PC-9 (cell line): ENCODE measurements around the gene PEX11A. TPM values are rescaled to one million over a fixed set of nuclear protein-coding genes. Genes with fewer than 3 reads are reported as not detected.

Source experiments
- BruUV-seq: library from RNA; stranded (reverse); fragments of 400-500 nt; replicated peaks from 2 replicates; lab custom pipeline; 2021; lab: Mats Ljungman, UMichigan
- CTCF ChIA-PET: fragments of 300-600 bp; sonication (Branson Sonifier 250); formaldehyde crosslinking; loops from one replicate; lab custom pipeline; 2022; ENCODE audit warnings: antibody characterized with exemption; lab: Charles Lee
- POLR2A ChIA-PET: fragments of 300-600 bp; sonication (Branson Sonifier 250); formaldehyde crosslinking; loops from one replicate; lab custom pipeline; 2022; ENCODE audit warnings: antibody characterized with exemption; ENCODE audit not compliant: unreplicated experiment; lab: Charles Lee
- DNase-seq, 2 experiments: peaks; one replicate each; pipeline versions ENCODE4 v3.0.0 to v3.0.0-alpha.2; 2015 to 2022; ENCODE audit warnings: mixed read lengths in 1 of 2
- H2AFZ ChIP-seq: fragments of 200-600 bp; sonication (generic); 2 replicates; pipeline ENCODE4 v1.8.1; 2017; ENCODE audit warnings: antibody characterized with exemption
- H3F3A ChIP-seq: fragments of 200-600 bp; sonication (generic); 2 replicates; pipeline ENCODE4 v1.8.1; 2017; ENCODE audit warnings: antibody characterized with exemption, mild to moderate bottlenecking, low read depth; ENCODE audit not compliant: insufficient read depth
- H3K27ac ChIP-seq: fragments of 200-600 bp; sonication (generic); 2 replicates; pipeline ENCODE4 v1.6.1; 2016; ENCODE audit warnings: mixed run types
- H3K27me3 ChIP-seq: fragments of 200-600 bp; sonication (generic); 2 replicates; pipeline ENCODE4 v1.6.1; 2016; ENCODE audit warnings: low read depth, mixed run types; ENCODE audit not compliant: insufficient read depth
- H3K36me3 ChIP-seq: fragments of 200-600 bp; sonication (generic); 2 replicates; pipeline ENCODE4 v1.6.1; 2016; ENCODE audit warnings: low read depth, mixed run types
- H3K4me1 ChIP-seq: fragments of 200-600 bp; sonication (generic); replicated peaks from 2 replicates; pipeline ENCODE4 v1.6.1; 2016; ENCODE audit warnings: mixed run types; ENCODE audit not compliant: insufficient read depth
- H3K4me2 ChIP-seq: fragments of 200-600 bp; sonication (generic); 2 replicates; pipeline ENCODE4 v1.6.1; 2017; ENCODE audit warnings: mixed run types
- H3K4me3 ChIP-seq: fragments of 200-600 bp; sonication (generic); 2 replicates; pipeline ENCODE4 v1.6.1; 2016; ENCODE audit warnings: mixed run types
- H3K79me2 ChIP-seq: fragments of 200-600 bp; sonication (generic); 2 replicates; pipeline ENCODE4 v1.6.1; 2017; ENCODE audit warnings: low read depth, mixed run types
- H3K9me2 ChIP-seq: fragments of 200-600 bp; sonication (generic); 2 replicates; pipeline ENCODE4 v1.8.1; 2017; ENCODE audit warnings: mild to moderate bottlenecking; ENCODE audit not compliant: insufficient read depth
- H3K9me3 ChIP-seq: fragments of 200-600 bp; sonication (generic); 2 replicates; pipeline ENCODE4 v1.8.1; 2016; ENCODE audit warnings: low read depth; ENCODE audit not compliant: insufficient read depth
- H4K20me1 ChIP-seq: fragments of 200-600 bp; sonication (generic); 2 replicates; pipeline ENCODE4 v1.8.1; 2017; ENCODE audit not compliant: insufficient read depth
- CTCF ChIP-seq: fragments of 200-600 bp; sonication (generic); conservative IDR thresholded peaks from 2 replicates; pipeline ENCODE4 v1.6.1; 2017; ENCODE audit warnings: mixed run types, antibody characterized with exemption, mild to moderate bottlenecking, moderate library complexity
- EZH2 ChIP-seq: fragments of 200-600 bp; sonication (generic); IDR thresholded peaks from 2 replicates; pipeline ENCODE4 v1.8.0; 2017; ENCODE audit warnings: antibody characterized with exemption, low read depth
- intact Hi-C: fragments of 100-400 bp; cut with micrococcal nuclease; formaldehyde crosslinking; loops from one replicate; pipeline ENCODE4 v1.10.0; 2022; ENCODE audit not compliant: unreplicated experiment
- total RNA-seq: library from RNA; stranded (reverse); gene quantifications from 2 replicates; pipeline ENCODE4 v1.2.3, GENCODE V29; 2021

The PEX11A gene
- total RNA-seq, 1 experiment from 2014 or later, result 12.8 TPM

GRCh38 chr15:89657686-89658200 lies 32.8 kb downstream of the PEX11A start:
- CTCF ChIA-PET, result interaction anchor here (0.6 kb wide), 1 partner anchor 166 kb away, joined by 8 read pairs; no protein-coding TSS in a partner anchor
- Histone ChIP-seq H2AFZ (no peak overlapping the region), H3F3A (peaks cover 38% of the 10 kb centered on the region), H3K27ac (no peak overlapping the region), H3K36me3 (no peaks in the 10 kb centered on the region), H3K9me3 (no peaks in the 10 kb centered on the region), H3K9me2 (no peaks in the 10 kb centered on the region), H3K4me1 (peaks cover 29% of the 10 kb centered on the region), H3K79me2 (peaks cover 20% of the 10 kb centered on the region), H3K27me3 (no peaks in the 10 kb centered on the region), H3K4me2 (no peak overlapping the region), H3K4me3 (no peak overlapping the region), H4K20me1 (no peaks in the 10 kb centered on the region)
- BruUV-seq, result no TSS peak
- intact Hi-C loops, result loop anchor here (5.0 kb wide), 1 partner anchor 85 kb away; no protein-coding TSS in a partner anchor
- DNase-seq, result no peak
- POLR2A ChIA-PET, result interaction anchor here (0.6 kb wide), 1 partner anchor 10 kb away, joined by 4 read pairs; no protein-coding TSS in a partner anchor
- TF ChIP-seq CTCF (no peak), EZH2 (no peak)

GRCh38 chr15:89656116-89656815 lies 34.3 kb downstream of the PEX11A start:
- Histone ChIP-seq H2AFZ (no peak overlapping the region), H3K4me1 (peaks cover 14% of the 10 kb centered on the region), H3K4me3 (no peak overlapping the region), H3K4me2 (no peak overlapping the region), H3K36me3 (0 out of 2 replicates have a peak, but pooled peaks cover 3% of the 10 kb centered on the region), H3F3A (peaks cover 29% of the 10 kb centered on the region), H3K9me3 (no peaks in the 10 kb centered on the region), H3K79me2 (peaks cover 16% of the 10 kb centered on the region), H3K9me2 (no peaks in the 10 kb centered on the region), H3K27ac (peak overlapping the region; percentile 12; the same call in 1 of the 2 replicates), H4K20me1 (no peaks in the 10 kb centered on the region), H3K27me3 (no peaks in the 10 kb centered on the region)
- no TSS peak for BruUV-seq
- POLR2A ChIA-PET, result no interaction called here
- DNase-seq, result no peak
- TF ChIP-seq EZH2 (no peak), CTCF (no peak)
- intact Hi-C loops, result loop anchor here (5.0 kb wide), 1 partner anchor 86 kb away; no protein-coding TSS in a partner anchor
- CTCF ChIA-PET, result no interaction called here

- Histone ChIP-seq H3K27ac (peak within 1 kb of the TSS; percentile 12; the same call in 1 of the 2 replicates), H4K20me1 (no peaks in the 10 kb centered on the region), H3K4me3 (peak within 1 kb of the TSS; percentile 96), H3K79me2 (peaks cover 16% of the 10 kb centered on the region), H3K9me3 (no peaks in the 10 kb centered on the region), H3K36me3 (0 out of 2 replicates have a peak, but pooled peaks cover 8% of the 10 kb centered on the region), H3F3A (peaks cover 29% of the 10 kb centered on the region), H3K4me1 (peaks cover 9% of the 10 kb centered on the region), H3K4me2 (peak within 1 kb of the TSS; percentile 92), H3K9me2 (no peaks in the 10 kb centered on the region), H2AFZ (peak within 1 kb of the TSS; percentile 81), H3K27me3 (no peaks in the 10 kb centered on the region)
- DNase-seq, result peak; percentile 39 to 44
- no TSS peak for BruUV-seq
- TF ChIP-seq CTCF (no peak), EZH2 (no peak)
- intact Hi-C loops, result loop anchor here (5.0 kb wide), 1 partner anchor 87 kb away; no protein-coding TSS in a partner anchor
- ChIA-PET POLR2A (no interaction called here), CTCF (interaction anchor here (0.6 kb wide), 1 partner anchor 80 kb away, joined by 6 read pairs; no protein-coding TSS in a partner anchor)
Observed at GRCh38 chr15:89654847-89655805, 35.4 kb downstream of the PEX11A start, which contains the start of gene KIF7. KIF7 (minus strand) TSS chr15:89655467; CDS start chr15:89652930, 2,537 bp downstream.
